Omental fat pad (tissue), 4 donors: ENCODE results near the gene C4BPA. TPM values are rescaled to one million over a fixed set of nuclear protein-coding genes. Genes with fewer than 3 reads are reported as not detected.

ENCODE experiments used
- ATAC-seq: fragments of 150-250 bp; one replicate; pipeline ENCODE4 v1.9.1; 2016; ENCODE audit warnings: mild to moderate bottlenecking, moderate library complexity; ENCODE audit not compliant: low FRiP score
- DNase-seq: peaks from one replicate; pipeline ENCODE4 v3.0.0-alpha.2; 2019; ENCODE audit warnings: low spot score
- small RNA-seq: library from RNA; depleted of rRNA; stranded (forward); fragments of <200 nt; gene quantifications from one replicate; pipeline ENCODE3, GENCODE V24; 2016
- total RNA-seq, 4 donors: library from RNA; depleted of rRNA; stranded (reverse); fragments of >200 nt; gene quantifications; one replicate each; pipeline ENCODE4 v1.1.0, GENCODE V29; 2016
- TF ChIP-seq, protein P1 (sequence below), 3 donors: fragments of 450-650 bp; IDR thresholded peaks; one replicate each; pipeline ENCODE4 v1.5.1; 2016 to 2017; ENCODE audit warnings: antibody characterized with exemption in 3 of 3, mild to moderate bottlenecking in 3 of 3, moderate library complexity in 2 of 3

C4BPA gene
- total RNA-seq, 4 donors from 2014 or later = 3.3 TPM; not detected in 3

DNA sequence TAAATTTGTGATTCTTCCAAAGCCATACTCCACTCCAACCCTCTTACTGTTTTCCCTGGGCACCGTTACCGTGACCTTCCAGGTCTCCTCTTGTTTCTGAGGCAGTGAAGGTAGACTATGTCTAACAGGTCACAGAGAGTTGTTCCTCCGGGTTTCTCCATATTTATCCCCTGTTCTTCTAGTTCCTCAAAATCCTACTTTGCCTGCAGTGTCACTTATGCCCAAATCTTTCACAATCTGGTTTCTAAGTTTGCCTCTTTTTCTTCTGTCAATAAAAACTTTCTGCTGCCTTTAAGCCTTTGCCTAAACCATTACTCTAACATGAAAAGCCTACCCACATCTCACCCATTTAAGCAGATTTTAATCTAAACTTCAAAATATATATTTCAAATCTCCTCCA is 87.7 kb downstream of the C4BPA start:
- ATAC-seq = no peak
- TF ChIP-seq, protein P1, sequence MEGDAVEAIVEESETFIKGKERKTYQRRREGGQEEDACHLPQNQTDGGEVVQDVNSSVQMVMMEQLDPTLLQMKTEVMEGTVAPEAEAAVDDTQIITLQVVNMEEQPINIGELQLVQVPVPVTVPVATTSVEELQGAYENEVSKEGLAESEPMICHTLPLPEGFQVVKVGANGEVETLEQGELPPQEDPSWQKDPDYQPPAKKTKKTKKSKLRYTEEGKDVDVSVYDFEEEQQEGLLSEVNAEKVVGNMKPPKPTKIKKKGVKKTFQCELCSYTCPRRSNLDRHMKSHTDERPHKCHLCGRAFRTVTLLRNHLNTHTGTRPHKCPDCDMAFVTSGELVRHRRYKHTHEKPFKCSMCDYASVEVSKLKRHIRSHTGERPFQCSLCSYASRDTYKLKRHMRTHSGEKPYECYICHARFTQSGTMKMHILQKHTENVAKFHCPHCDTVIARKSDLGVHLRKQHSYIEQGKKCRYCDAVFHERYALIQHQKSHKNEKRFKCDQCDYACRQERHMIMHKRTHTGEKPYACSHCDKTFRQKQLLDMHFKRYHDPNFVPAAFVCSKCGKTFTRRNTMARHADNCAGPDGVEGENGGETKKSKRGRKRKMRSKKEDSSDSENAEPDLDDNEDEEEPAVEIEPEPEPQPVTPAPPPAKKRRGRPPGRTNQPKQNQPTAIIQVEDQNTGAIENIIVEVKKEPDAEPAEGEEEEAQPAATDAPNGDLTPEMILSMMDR (IDR thresholded peaks at IDR 0.05) = no peak
- DNase-seq = no peak

DNA sequence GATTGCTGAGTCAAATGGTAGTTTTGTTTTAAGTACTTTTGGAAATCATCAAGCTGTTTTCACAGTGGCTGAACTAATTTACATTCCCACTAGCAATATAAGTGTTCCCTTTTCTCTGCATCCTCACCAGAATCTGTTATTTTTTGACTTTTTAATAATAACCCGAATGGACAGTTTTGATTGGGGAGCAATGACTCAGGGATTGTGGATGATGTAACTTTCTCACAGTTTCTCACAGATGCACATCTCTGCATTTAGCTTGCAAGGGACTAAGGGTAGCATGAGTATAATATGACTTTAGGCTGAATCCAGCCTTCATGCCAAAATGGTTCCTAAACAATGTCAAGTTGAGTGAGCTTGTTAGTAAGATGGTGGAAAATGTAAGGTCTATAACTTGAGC is 90.2 kb downstream of the C4BPA start:
- no peak for ATAC-seq
- TF ChIP-seq, protein P1 (IDR thresholded peaks at IDR 0.05) = no peak

More for the DNA sequence above, 90.2 kb downstream of the C4BPA start:
- DNase-seq = no peak

Small RNA genes within 50 kb of the gene (small RNA-seq; reads per million reads assigned to genes)
- gene AL445493.1 = not detected

Other genes with a start within 250 kb of the C4BPA start
- 1 to 10 TPM in 2 of 4 donors, under 1 TPM in 1, not detected in 1; 0.82 to 8.6 (median 8.2) TPM for gene IL20, start 238.6 kb upstream of the C4BPA start, total RNA-seq
- 10 to 100 TPM in 1 of 4 donors, 1 to 10 TPM in 1, not detected in 2; 5.1 to 65.1 TPM for gene IL24, start 206.8 kb upstream of the C4BPA start, total RNA-seq
- 10 to 100 TPM in 1 of 4 donors, 1 to 10 TPM in 3; 3.2 to 23.2 (median 9.0) TPM for gene FCMR, start 182.3 kb upstream of the C4BPA start, total RNA-seq
- gene PIGR, start 157.8 kb upstream of the C4BPA start, total RNA-seq = under 1 TPM in 2 of 4 donors, not detected in 2; 0.24 to 0.44 TPM
- not detected for gene FCAMR, start 133.8 kb upstream of the C4BPA start, total RNA-seq
- gene C1orf116, start 71.5 kb upstream of the C4BPA start, total RNA-seq = under 1 TPM in 2 of 4 donors, not detected in 2; 0.13 to 0.16 TPM
- gene YOD1, start 53.0 kb upstream of the C4BPA start, total RNA-seq = 10 to 100 TPM in 1 of 4 donors, 1 to 10 TPM in 3; 6.1 to 11.7 (median 7.9) TPM
- gene PFKFB2, start 51.0 kb upstream of the C4BPA start, total RNA-seq = 10 to 100 TPM in 1 of 4 donors, 1 to 10 TPM in 3; 4.0 to 16.1 (median 6.1) TPM
- gene C4BPB, start 15.4 kb upstream of the C4BPA start, total RNA-seq = 1 to 10 TPM in 3 of 4 donors, under 1 TPM in 1; 0.24 to 6.0 (median 2.1) TPM
- gene CD55, start 217.4 kb downstream of the C4BPA start, total RNA-seq = 100 to 1,000 TPM in 3 of 4 donors, 10 to 100 TPM in 1; 86.2 to 468 (median 195) TPM